GM06990 (cell line): ENCODE measurements around the gene TMEM107.

ENCODE experiments used
- DNase-seq: peaks from one replicate; pipeline ENCODE4 v3.0.0-alpha.2; 2011; ENCODE audit not compliant: insufficient read length; ENCODE audit errors: extremely low read depth
- H3K27me3 ChIP-seq: replicated peaks from 2 replicates; pipeline ENCODE4 v1.6.0; 2011; ENCODE audit warnings: low read length; ENCODE audit not compliant: control insufficient read depth, insufficient read depth
- H3K36me3 ChIP-seq: 2 replicates; pipeline ENCODE4 v1.5.1; 2011; ENCODE audit warnings: low read length; ENCODE audit not compliant: control insufficient read depth, insufficient read depth
- H3K4me3 ChIP-seq: replicated peaks from 2 replicates; pipeline ENCODE4 v1.5.1; 2011; ENCODE audit warnings: low read depth, mild to moderate bottlenecking, control low read depth, low read length
- CTCF ChIP-seq: IDR thresholded peaks from 2 replicates; pipeline ENCODE4 v1.5.1; 2011; ENCODE audit warnings: low read length, control low read depth, mild to moderate bottlenecking, inconsistent platforms; ENCODE audit not compliant: insufficient read depth, poor library complexity, severe bottlenecking

Gene TMEM107

GRCh38 chr17:8144401-8145231 lies 31.6 kb downstream of the TMEM107 start:
- Histone ChIP-seq H3K36me3 (peaks cover 65% of the 10 kb centered on the region), H3K27me3 (no peaks in the 10 kb centered on the region), H3K4me3 (no peak overlapping the region)
- no peak for DNase-seq
- TF ChIP-seq CTCF, result no peak

GRCh38 chr17:8143581-8144400 lies 32.4 kb downstream of the TMEM107 start:
- H3K4me3 ChIP-seq, result no peak overlapping the region
- H3K27me3 ChIP-seq, result no peaks in the 10 kb centered on the region
- H3K36me3 ChIP-seq, result peaks cover 62% of the 10 kb centered on the region
- no peak for TF ChIP-seq CTCF
- DNase-seq, result no peak

- TF ChIP-seq CTCF, result no peak
- Histone ChIP-seq H3K4me3 (no peak overlapping the region), H3K36me3 (peaks cover 57% of the 10 kb centered on the region), H3K27me3 (no peaks in the 10 kb centered on the region)
- no peak for DNase-seq
These were observed 33.1 kb downstream of the TMEM107 start for GRCh38 chr17:8142887-8143580.

- no peak for TF ChIP-seq CTCF
- no peak overlapping the region for H3K4me3 ChIP-seq
- DNase-seq, result no peak
- no peaks in the 10 kb centered on the region for H3K27me3 ChIP-seq
- peaks cover 50% of the 10 kb centered on the region for H3K36me3 ChIP-seq
These were observed 33.9 kb downstream of the TMEM107 start for GRCh38 chr17:8142158-8142886.

GRCh38 chr17:8141741-8142140 lies 34.4 kb downstream of the TMEM107 start:
- peaks cover 46% of the 10 kb centered on the region for H3K36me3 ChIP-seq
- H3K27me3 ChIP-seq, result no peaks in the 10 kb centered on the region
- no peak for DNase-seq
- no peak overlapping the region for H3K4me3 ChIP-seq
- no peak for TF ChIP-seq CTCF
